ENCODE data around the gene KDSR. TPM values are rescaled to one million over a fixed set of nuclear protein-coding genes. Genes with fewer than 3 reads are reported as not detected.
A peak's percentile ranks its signal among the peaks of the same experiment; 100 is the strongest.
"Not testable (repeated sequence)": the region's sequence is repeated elsewhere in the genome, so short reads cannot be mapped to it uniquely, and the experiment has no call there.

The KDSR gene
- total RNA-seq, 1 donor from 2014 or later, result 87.7 TPM

- peaks cover 4% of the 10 kb centered on the region for H3K36me3 Mint-ChIP-seq (ENCODE audit: unreplicated experiment)
- H3K27me3 Mint-ChIP-seq (ENCODE audit: unreplicated experiment), result no peaks in the 10 kb centered on the region
- H3K9me3 Mint-ChIP-seq (ENCODE audit: unreplicated experiment), result no peaks in the 10 kb centered on the region
- no peak for TF ChIP-seq CTCF (IDR thresholded peaks at IDR 0.05)
- peak overlapping the region; percentile 85 for H3K4me3 Mint-ChIP-seq (ENCODE audit: unreplicated experiment)
- peak overlapping the region; percentile 75 for H3K27ac Mint-ChIP-seq (ENCODE audit: unreplicated experiment)
- H3K4me1 Mint-ChIP-seq (ENCODE audit: unreplicated experiment), result peaks cover 30% of the 10 kb centered on the region
- DNase-seq (ENCODE audit: extremely low spot score, unreplicated experiment), result no peak
These were observed 1.6 kb upstream of the KDSR start for GRCh38 chr18:63368611-63369010.

DNA sequence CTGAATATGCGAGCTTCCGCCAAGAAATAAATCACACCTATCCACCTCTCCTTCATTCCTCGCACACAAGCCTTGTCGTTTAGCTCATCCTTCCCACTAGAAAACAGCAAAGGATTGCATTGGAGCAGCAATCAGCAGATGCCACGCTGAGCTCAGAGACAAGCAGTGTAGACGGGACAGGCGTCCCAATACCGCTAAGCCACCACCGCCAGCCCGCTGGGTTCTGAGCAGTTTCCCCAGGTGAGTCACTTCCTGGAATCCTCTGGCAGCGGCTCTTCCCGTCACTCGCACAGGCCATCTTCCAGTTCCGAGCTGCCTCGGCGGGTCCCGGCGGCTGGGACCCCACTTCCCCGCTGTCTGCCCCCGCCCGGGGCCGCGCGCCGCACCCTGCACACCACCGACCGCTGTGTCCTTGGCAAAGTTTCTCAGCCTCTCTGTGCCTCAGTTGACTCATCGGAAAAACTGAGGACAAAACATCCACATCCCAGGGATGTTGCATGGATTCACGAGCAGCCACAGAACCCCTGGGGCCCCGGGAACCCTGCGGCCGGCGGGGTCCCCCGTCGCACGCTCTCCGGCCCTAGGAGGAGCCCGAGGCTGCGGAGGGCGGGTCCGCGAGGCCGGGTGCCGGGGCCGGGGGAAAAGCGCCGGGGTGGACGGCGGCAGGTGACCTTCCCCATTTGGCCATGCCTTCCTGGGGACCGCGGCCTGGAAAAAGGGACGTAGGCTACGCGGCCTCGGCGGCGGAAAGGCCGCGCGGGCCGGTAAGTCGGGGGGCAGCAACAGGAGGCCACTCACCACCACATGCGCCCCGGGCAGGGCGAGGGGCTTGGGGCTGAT, 573 bp downstream of the KDSR start:
- Mint-ChIP-seq H3K9me3 (ENCODE audit: unreplicated experiment) (no peaks in the 10 kb centered on the region), H3K4me1 (ENCODE audit: unreplicated experiment) (peaks cover 30% of the 10 kb centered on the region), H3K4me3 (ENCODE audit: unreplicated experiment) (peak overlapping the region; percentile 96), H3K27ac (ENCODE audit: unreplicated experiment) (peak overlapping the region; percentile 79), H3K36me3 (ENCODE audit: unreplicated experiment) (peaks cover 15% of the 10 kb centered on the region), H3K27me3 (ENCODE audit: unreplicated experiment) (no peaks in the 10 kb centered on the region)
- DNase-seq (ENCODE audit: extremely low spot score, unreplicated experiment), result no peak
- no peak for TF ChIP-seq CTCF (IDR thresholded peaks at IDR 0.05)

GRCh38 chr18:63365876-63366212, 1.2 kb downstream of the KDSR start:
- H3K9me3 Mint-ChIP-seq (ENCODE audit: unreplicated experiment), result no peaks in the 10 kb centered on the region
- H3K27me3 Mint-ChIP-seq (ENCODE audit: unreplicated experiment), result no peaks in the 10 kb centered on the region
- peak overlapping the region; percentile 79 for H3K27ac Mint-ChIP-seq (ENCODE audit: unreplicated experiment)
- peak overlapping the region; percentile 96 for H3K4me3 Mint-ChIP-seq (ENCODE audit: unreplicated experiment)
- H3K36me3 Mint-ChIP-seq (ENCODE audit: unreplicated experiment), result peaks cover 15% of the 10 kb centered on the region
- peaks cover 30% of the 10 kb centered on the region for H3K4me1 Mint-ChIP-seq (ENCODE audit: unreplicated experiment)
- DNase-seq (ENCODE audit: extremely low spot score, unreplicated experiment), result no peak
- no peak for TF ChIP-seq CTCF (IDR thresholded peaks at IDR 0.05)

DNA sequence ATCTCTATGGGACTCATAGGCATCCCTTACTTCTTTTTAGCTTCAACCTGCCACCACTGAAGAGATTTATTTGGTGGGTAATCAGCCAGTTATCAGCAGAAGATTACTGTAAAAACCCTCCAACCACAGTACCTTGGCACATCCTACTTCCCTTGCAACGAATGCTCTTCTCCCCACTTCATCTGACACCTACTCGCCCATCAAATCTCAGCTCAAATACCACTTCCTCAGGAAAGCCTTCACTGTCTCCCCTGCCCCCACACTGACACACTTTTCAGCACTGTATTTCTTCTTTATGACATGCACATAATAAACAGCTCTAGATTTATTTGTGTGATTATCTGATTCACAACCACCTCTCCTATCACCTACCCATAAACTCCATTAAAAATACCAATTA, 3.1 kb downstream of the KDSR start:
- H3K27me3 Mint-ChIP-seq (ENCODE audit: unreplicated experiment), result no peaks in the 10 kb centered on the region
- no peak for TF ChIP-seq CTCF (IDR thresholded peaks at IDR 0.05)
- peaks cover 30% of the 10 kb centered on the region for H3K4me1 Mint-ChIP-seq (ENCODE audit: unreplicated experiment)
- no peaks in the 10 kb centered on the region for H3K9me3 Mint-ChIP-seq (ENCODE audit: unreplicated experiment)
- H3K4me3 Mint-ChIP-seq (ENCODE audit: unreplicated experiment), result no peak overlapping the region
- DNase-seq (ENCODE audit: extremely low spot score, unreplicated experiment), result no peak
- peaks cover 25% of the 10 kb centered on the region for H3K36me3 Mint-ChIP-seq (ENCODE audit: unreplicated experiment)
- no peak overlapping the region for H3K27ac Mint-ChIP-seq (ENCODE audit: unreplicated experiment)

- H3K36me3 Mint-ChIP-seq (ENCODE audit: unreplicated experiment), result peaks cover 25% of the 10 kb centered on the region
- not testable (repeated sequence) for H3K27ac Mint-ChIP-seq (ENCODE audit: unreplicated experiment); H3K4me3 Mint-ChIP-seq (ENCODE audit: unreplicated experiment); H3K9me3 Mint-ChIP-seq (ENCODE audit: unreplicated experiment); DNase-seq (ENCODE audit: extremely low spot score, unreplicated experiment); H3K27me3 Mint-ChIP-seq (ENCODE audit: unreplicated experiment)
- H3K4me1 Mint-ChIP-seq (ENCODE audit: unreplicated experiment), result peaks cover 26% of the 10 kb centered on the region
These were observed 3.6 kb downstream of the KDSR start for GRCh38 chr18:63363420-63363819.
